ENCODE results near the gene BTG3.

Gene BTG3

GRCh38 chr21:17612565-17613241, at the start of gene BTG3:
TSS of gene BTG3 (minus strand) at chr21:17612901. CDS start at chr21:17609144, 3,757 bp downstream.
- DNase-seq = no peak

GRCh38 chr21:17660862-17661261, 48.2 kb upstream of the BTG3 start:
- no peak for DNase-seq

GRCh38 chr21:17660452-17660851, 47.8 kb upstream of the BTG3 start:
- no peak for DNase-seq

GRCh38 chr21:17658931-17659330, 46.2 kb upstream of the BTG3 start:
- DNase-seq = no peak

GRCh38 chr21:17651526-17651925, 38.8 kb upstream of the BTG3 start:
- DNase-seq = no peak

GRCh38 chr21:17650292-17650691, 37.6 kb upstream of the BTG3 start:
- no peak for DNase-seq

- DNase-seq = no peak
Measured at GRCh38 chr21:17646790-17647189, 34.1 kb upstream of the BTG3 start.

- DNase-seq = no peak
Measured at GRCh38 chr21:17644186-17644585, 31.5 kb upstream of the BTG3 start.

GRCh38 chr21:17640821-17641220, 28.1 kb upstream of the BTG3 start:
- DNase-seq = no peak

GRCh38 chr21:17636711-17637110, 24.0 kb upstream of the BTG3 start:
- no peak for DNase-seq

- DNase-seq = no peak
Measured at GRCh38 chr21:17631195-17631594, 18.5 kb upstream of the BTG3 start.

- no peak for DNase-seq
Measured at GRCh38 chr21:17622018-17622417, 9.3 kb upstream of the BTG3 start.

GRCh38 chr21:17616831-17617230, 4.1 kb upstream of the BTG3 start:
- no peak for DNase-seq

- DNase-seq = no peak
Measured at GRCh38 chr21:17613242-17613676, 558 bp upstream of the BTG3 start.

- no peak for DNase-seq
Measured at GRCh38 chr21:17612023-17612564, 607 bp downstream of the BTG3 start.

- DNase-seq = no peak
Measured at GRCh38 chr21:17611414-17612022, 1.2 kb downstream of the BTG3 start.

- no peak for DNase-seq
Measured at GRCh38 chr21:17610911-17611310, 1.8 kb downstream of the BTG3 start.

GRCh38 chr21:17609681-17610080, 3.0 kb downstream of the BTG3 start:
- DNase-seq = no peak

- DNase-seq = no peak
Measured at GRCh38 chr21:17607684-17608083, 5.0 kb downstream of the BTG3 start.

- DNase-seq = no peak
Measured at GRCh38 chr21:17602874-17603273, 9.8 kb downstream of the BTG3 start.

GRCh38 chr21:17598437-17598836, 14.3 kb downstream of the BTG3 start:
- DNase-seq = no peak

GRCh38 chr21:17597680-17598079, 15.0 kb downstream of the BTG3 start:
- DNase-seq = no peak

- no peak for DNase-seq
Measured at GRCh38 chr21:17590430-17590829, 22.3 kb downstream of the BTG3 start.

- no peak for DNase-seq
Measured at GRCh38 chr21:17585875-17586450, 26.7 kb downstream of the BTG3 start.

All from cortex of kidney (tissue), 1 donor.